ENCODE results near the gene MTAP. TPM values are rescaled to one million over a fixed set of nuclear protein-coding genes. Genes with fewer than 3 reads are reported as not detected.

Gene MTAP
- total and polyA plus RNA-seq, 2 donors (not counting 1 experiment from before 2014, with no cell fraction given), result 9.8 to 38.4 TPM

DNA sequence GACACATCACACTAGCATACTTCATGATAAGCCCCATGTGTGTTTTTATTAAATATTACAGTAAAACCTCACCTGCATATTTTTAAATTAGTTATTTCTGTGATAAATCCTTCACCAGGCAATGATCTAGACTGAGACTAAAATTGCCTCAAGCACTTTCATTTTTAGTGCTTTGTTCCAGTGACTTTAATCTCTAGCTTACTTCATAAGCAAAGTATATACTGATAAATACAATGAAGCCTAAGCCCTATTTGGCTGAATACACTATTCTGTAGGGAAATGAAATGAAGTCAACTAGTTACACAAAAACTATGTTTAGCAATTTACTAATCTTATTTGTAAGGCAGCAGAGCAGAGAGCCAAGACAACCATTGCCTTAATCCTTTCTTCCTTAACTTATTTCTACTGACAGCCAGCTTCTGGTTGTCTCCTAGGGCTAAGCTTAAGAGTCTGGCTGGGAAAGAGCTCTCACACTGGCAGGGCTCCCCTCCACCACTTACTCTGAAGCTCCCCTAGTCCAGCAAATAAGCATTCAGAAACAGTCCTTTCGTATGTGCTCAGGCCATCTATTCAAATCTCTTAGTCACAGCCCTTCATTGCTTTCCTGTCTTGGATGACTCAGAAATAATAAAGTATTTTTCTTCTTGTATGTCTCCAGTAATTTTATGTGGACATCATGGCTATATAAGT is 31.4 kb upstream of the MTAP start:
- no peak for ATAC-seq (ENCODE audit: low read depth)
- intact Hi-C loops (cut with micrococcal nuclease), result no loop called here
- no peak overlapping the region for H3K4me3 Mint-ChIP-seq
- ChIA-PET CTCF (interaction anchor here (0.7 kb wide), 1 partner anchor 101 kb away, joined by 4 read pairs; no protein-coding TSS in a partner anchor), POLR2A (no interaction called here)
- no peaks in the 10 kb centered on the region for H3K4me1 Mint-ChIP-seq
- no peaks in the 10 kb centered on the region for H4K20me1 ChIP-seq (ENCODE audit: control insufficient read depth, insufficient read depth, low read length, poor library complexity, severe bottlenecking)
- H3K36me3 ChIP-seq (replicated peaks in 1 of 2; ENCODE audit: control extremely low read depth in 1 of 2, control insufficient read depth in 1 of 2, extremely low read depth in 1 of 2, insufficient read depth in 2 of 2, low read length in 1 of 2), result no peaks in the 10 kb centered on the region
- no peak overlapping the region for H3K4me3 ChIP-seq (ENCODE audit: control extremely low read depth in 1 of 5, extremely low read depth in 1 of 5, insufficient read depth in 1 of 5, low read depth in 2 of 5, low read length in 4 of 5)
- no peaks in the 10 kb centered on the region for H3K4me1 ChIP-seq (ENCODE audit: control insufficient read depth in 2 of 2, insufficient read depth in 2 of 2, low read length in 2 of 2)
- H3K27ac ChIP-seq (ENCODE audit: low read length in 2 of 2), result no peak overlapping the region
- TF ChIP-seq, protein P1, sequence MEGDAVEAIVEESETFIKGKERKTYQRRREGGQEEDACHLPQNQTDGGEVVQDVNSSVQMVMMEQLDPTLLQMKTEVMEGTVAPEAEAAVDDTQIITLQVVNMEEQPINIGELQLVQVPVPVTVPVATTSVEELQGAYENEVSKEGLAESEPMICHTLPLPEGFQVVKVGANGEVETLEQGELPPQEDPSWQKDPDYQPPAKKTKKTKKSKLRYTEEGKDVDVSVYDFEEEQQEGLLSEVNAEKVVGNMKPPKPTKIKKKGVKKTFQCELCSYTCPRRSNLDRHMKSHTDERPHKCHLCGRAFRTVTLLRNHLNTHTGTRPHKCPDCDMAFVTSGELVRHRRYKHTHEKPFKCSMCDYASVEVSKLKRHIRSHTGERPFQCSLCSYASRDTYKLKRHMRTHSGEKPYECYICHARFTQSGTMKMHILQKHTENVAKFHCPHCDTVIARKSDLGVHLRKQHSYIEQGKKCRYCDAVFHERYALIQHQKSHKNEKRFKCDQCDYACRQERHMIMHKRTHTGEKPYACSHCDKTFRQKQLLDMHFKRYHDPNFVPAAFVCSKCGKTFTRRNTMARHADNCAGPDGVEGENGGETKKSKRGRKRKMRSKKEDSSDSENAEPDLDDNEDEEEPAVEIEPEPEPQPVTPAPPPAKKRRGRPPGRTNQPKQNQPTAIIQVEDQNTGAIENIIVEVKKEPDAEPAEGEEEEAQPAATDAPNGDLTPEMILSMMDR (IDR thresholded peaks at IDR 0.05), result no peak
- no peak for TF ChIP-seq EZH2 (IDR thresholded peaks at IDR 0.05; ENCODE audit: borderline replicate concordance, insufficient read depth, low read depth, low read length, poor library complexity, severe bottlenecking)
- peaks cover 21% of the 10 kb centered on the region for H3K27me3 Mint-ChIP-seq
- no peak overlapping the region for H3K27ac Mint-ChIP-seq
- H3K4me2 ChIP-seq (replicated peaks; ENCODE audit: low read depth, low read length, poor library complexity, severe bottlenecking), result no peak overlapping the region
- H3K27me3 ChIP-seq (replicated peaks in 1 of 4; ENCODE audit: control extremely low read depth in 1 of 4, control insufficient read depth in 3 of 4, insufficient read depth in 4 of 4, low read length in 3 of 4), result peaks cover 0 to 5% (median 1%) of the 10 kb centered on the region in 4 experiments
- H2AFZ ChIP-seq (ENCODE audit: insufficient read depth, low read depth, low read length, poor library complexity, severe bottlenecking), result no peak overlapping the region
- no peak overlapping the region for H3K9ac ChIP-seq (ENCODE audit: low read length)
- no peaks in the 10 kb centered on the region for H3K9me3 Mint-ChIP-seq (ENCODE audit: insufficient read depth)
- WGBS (ENCODE audit: insufficient coverage), result no CpG with 5 or more reads among the region's 1 CpG
- no peaks in the 10 kb centered on the region for H3K79me2 ChIP-seq (ENCODE audit: control insufficient read depth, insufficient read depth, low read length)
- H3K9me3 ChIP-seq (ENCODE audit: control extremely low read depth in 1 of 3, control insufficient read depth in 2 of 3, insufficient read depth in 1 of 3, low read length in 2 of 3), result no peaks in the 10 kb centered on the region
- no peak for DNase-seq

DNA sequence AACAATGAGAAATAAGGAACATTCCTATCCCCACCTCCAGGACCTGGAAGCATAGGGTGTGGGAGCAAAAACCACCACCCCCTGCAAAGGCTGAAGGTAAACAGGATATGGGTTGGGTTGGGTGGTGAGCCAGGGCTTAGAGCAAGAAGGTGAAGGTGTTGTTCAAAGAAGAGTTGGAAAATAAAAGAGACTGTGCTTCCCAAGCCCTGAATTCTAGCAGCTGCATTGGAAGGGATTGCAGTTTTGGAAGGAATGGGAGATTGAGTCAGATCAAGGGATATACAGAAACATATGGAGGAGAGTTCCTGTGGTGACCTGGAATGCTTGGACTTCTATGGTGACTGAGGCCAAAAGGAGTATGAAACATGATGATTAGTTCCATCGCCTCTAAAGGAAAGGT is 24.7 kb upstream of the MTAP start:
- Mint-ChIP-seq H3K4me1 (no peaks in the 10 kb centered on the region), H3K27me3 (peaks cover 4% of the 10 kb centered on the region), H3K4me3 (no peak overlapping the region), H3K27ac (no peak overlapping the region), H3K9me3 (ENCODE audit: insufficient read depth) (no peaks in the 10 kb centered on the region)
- TF ChIP-seq, protein P1 (IDR thresholded peaks at IDR 0.05), result no peak
- TF ChIP-seq EZH2 (IDR thresholded peaks at IDR 0.05; ENCODE audit: borderline replicate concordance, insufficient read depth, low read depth, low read length, poor library complexity, severe bottlenecking), result no peak
- Histone ChIP-seq H3K79me2 (ENCODE audit: control insufficient read depth, insufficient read depth, low read length) (no peaks in the 10 kb centered on the region), H2AFZ (ENCODE audit: insufficient read depth, low read depth, low read length, poor library complexity, severe bottlenecking) (no peak overlapping the region), H3K36me3 (replicated peaks in 1 of 2; ENCODE audit: control extremely low read depth in 1 of 2, control insufficient read depth in 1 of 2, extremely low read depth in 1 of 2, insufficient read depth in 2 of 2, low read length in 1 of 2) (no peaks in the 10 kb centered on the region), H4K20me1 (ENCODE audit: control insufficient read depth, insufficient read depth, low read length, poor library complexity, severe bottlenecking) (no peaks in the 10 kb centered on the region), H3K4me3 (ENCODE audit: control extremely low read depth in 1 of 5, extremely low read depth in 1 of 5, insufficient read depth in 1 of 5, low read depth in 2 of 5, low read length in 4 of 5) (no peak overlapping the region), H3K4me2 (replicated peaks; ENCODE audit: low read depth, low read length, poor library complexity, severe bottlenecking) (no peak overlapping the region), H3K4me1 (ENCODE audit: control insufficient read depth in 2 of 2, insufficient read depth in 2 of 2, low read length in 2 of 2) (peaks cover 0 to 7% of the 10 kb centered on the region in 2 donors), H3K9ac (ENCODE audit: low read length) (no peak overlapping the region), H3K27ac (ENCODE audit: low read length in 2 of 2) (no peak overlapping the region), H3K27me3 (replicated peaks in 1 of 4; ENCODE audit: control extremely low read depth in 1 of 4, control insufficient read depth in 3 of 4, insufficient read depth in 4 of 4, low read length in 3 of 4) (peaks cover 0 to 3% (median 0%) of the 10 kb centered on the region in 4 experiments), H3K9me3 (ENCODE audit: control extremely low read depth in 1 of 3, control insufficient read depth in 2 of 3, insufficient read depth in 1 of 3, low read length in 2 of 3) (no peaks in the 10 kb centered on the region)
- no peak for ATAC-seq (ENCODE audit: low read depth)
- DNase-seq, result no peak
- POLR2A ChIA-PET, result no interaction called here
- WGBS (ENCODE audit: insufficient coverage), result no CpG with 5 or more reads among the region's 1 CpG
- intact Hi-C loops (cut with micrococcal nuclease), result no loop called here
- CTCF ChIA-PET, result interaction anchor here (2.1 kb wide), 1 partner anchor 10 kb away, joined by 10 read pairs; no protein-coding TSS in a partner anchor

Measured in B cell (primary cell).